ENCODE measurements around the gene CSNK2A2. TPM values are rescaled to one million over a fixed set of nuclear protein-coding genes. Genes with fewer than 3 reads are reported as not detected.

Gene CSNK2A2
- polyA plus RNA-seq, 1 experiment, result 22.5 TPM

GRCh38 chr16:58222532-58223316, 24.8 kb upstream of the CSNK2A2 start:
- Histone ChIP-seq H3K27me3 (ENCODE audit: control insufficient read depth, insufficient read depth, low read length) (peaks cover 4% of the 10 kb centered on the region; the same call in 1 of the 2 replicates), H3K36me3 (ENCODE audit: control insufficient read depth, insufficient read depth, low read length) (no peaks in the 10 kb centered on the region), H3K4me3 (ENCODE audit: low read depth, low read length) (no peak overlapping the region)
- ChIA-PET POLR2A (no interaction called here), CTCF (interaction anchor here (1.0 kb wide), 1 partner anchor 20 kb away, joined by 3 read pairs; no protein-coding TSS in a partner anchor)
- TF ChIP-seq, protein P1, sequence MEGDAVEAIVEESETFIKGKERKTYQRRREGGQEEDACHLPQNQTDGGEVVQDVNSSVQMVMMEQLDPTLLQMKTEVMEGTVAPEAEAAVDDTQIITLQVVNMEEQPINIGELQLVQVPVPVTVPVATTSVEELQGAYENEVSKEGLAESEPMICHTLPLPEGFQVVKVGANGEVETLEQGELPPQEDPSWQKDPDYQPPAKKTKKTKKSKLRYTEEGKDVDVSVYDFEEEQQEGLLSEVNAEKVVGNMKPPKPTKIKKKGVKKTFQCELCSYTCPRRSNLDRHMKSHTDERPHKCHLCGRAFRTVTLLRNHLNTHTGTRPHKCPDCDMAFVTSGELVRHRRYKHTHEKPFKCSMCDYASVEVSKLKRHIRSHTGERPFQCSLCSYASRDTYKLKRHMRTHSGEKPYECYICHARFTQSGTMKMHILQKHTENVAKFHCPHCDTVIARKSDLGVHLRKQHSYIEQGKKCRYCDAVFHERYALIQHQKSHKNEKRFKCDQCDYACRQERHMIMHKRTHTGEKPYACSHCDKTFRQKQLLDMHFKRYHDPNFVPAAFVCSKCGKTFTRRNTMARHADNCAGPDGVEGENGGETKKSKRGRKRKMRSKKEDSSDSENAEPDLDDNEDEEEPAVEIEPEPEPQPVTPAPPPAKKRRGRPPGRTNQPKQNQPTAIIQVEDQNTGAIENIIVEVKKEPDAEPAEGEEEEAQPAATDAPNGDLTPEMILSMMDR (IDR thresholded peaks at IDR 0.05; ENCODE audit: insufficient read depth, low read depth, low read length), result no peak
- no peak for DNase-seq (ENCODE audit: low read depth)

DNA sequence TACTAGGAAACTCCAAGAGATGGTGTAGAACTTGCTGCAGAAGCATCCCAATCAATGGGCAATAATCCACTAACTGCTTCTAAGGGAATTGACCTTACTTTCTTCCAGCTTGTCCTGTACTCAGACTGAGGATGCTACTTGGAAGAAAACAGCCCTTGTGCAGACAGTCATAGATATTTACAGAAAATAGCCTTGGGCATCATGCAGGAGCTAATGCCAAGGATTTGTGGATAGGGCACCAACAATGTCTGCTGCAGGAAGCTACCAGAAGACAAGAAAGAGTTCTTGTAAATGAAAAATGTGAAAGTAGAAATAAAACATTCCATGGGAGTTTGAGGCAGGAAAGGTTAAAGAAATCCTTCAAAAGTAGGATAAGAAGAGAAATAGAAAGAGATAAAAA, 21.5 kb upstream of the CSNK2A2 start:
- CTCF ChIA-PET, result interaction anchor here (0.6 kb wide), 1 partner anchor 61 kb away, joined by 3 read pairs; no protein-coding TSS in a partner anchor
- no peak for DNase-seq (ENCODE audit: low read depth)
- TF ChIP-seq, protein P1 (IDR thresholded peaks at IDR 0.05; ENCODE audit: insufficient read depth, low read depth, low read length), result no peak
- POLR2A ChIA-PET, result no interaction called here
- no peaks in the 10 kb centered on the region for H3K27me3 ChIP-seq (ENCODE audit: control insufficient read depth, insufficient read depth, low read length)
- H3K4me3 ChIP-seq (ENCODE audit: low read depth, low read length), result no peak overlapping the region
- no peaks in the 10 kb centered on the region for H3K36me3 ChIP-seq (ENCODE audit: control insufficient read depth, insufficient read depth, low read length)

- POLR2A ChIA-PET, result no interaction called here
- no peak for DNase-seq (ENCODE audit: low read depth)
- no peaks in the 10 kb centered on the region for H3K36me3 ChIP-seq (ENCODE audit: control insufficient read depth, insufficient read depth, low read length)
- CTCF ChIA-PET, result interaction anchor here (0.6 kb wide), 1 partner anchor 62 kb away, joined by 3 read pairs; no protein-coding TSS in a partner anchor
- no peak overlapping the region for H3K4me3 ChIP-seq (ENCODE audit: low read depth, low read length)
- H3K27me3 ChIP-seq (ENCODE audit: control insufficient read depth, insufficient read depth, low read length), result no peaks in the 10 kb centered on the region
- TF ChIP-seq, protein P1 (IDR thresholded peaks at IDR 0.05; ENCODE audit: insufficient read depth, low read depth, low read length), result no peak
Observed at GRCh38 chr16:58218786-58219185, 20.9 kb upstream of the CSNK2A2 start.

- DNase-seq (ENCODE audit: low read depth), result no peak
- ChIA-PET POLR2A (no interaction called here), CTCF (no interaction called here)
- Histone ChIP-seq H3K36me3 (ENCODE audit: control insufficient read depth, insufficient read depth, low read length) (no peaks in the 10 kb centered on the region), H3K4me3 (ENCODE audit: low read depth, low read length) (no peak overlapping the region), H3K27me3 (ENCODE audit: control insufficient read depth, insufficient read depth, low read length) (no peaks in the 10 kb centered on the region)
- TF ChIP-seq, protein P1 (IDR thresholded peaks at IDR 0.05; ENCODE audit: insufficient read depth, low read depth, low read length), result no peak
Observed at GRCh38 chr16:58217311-58217925, 19.5 kb upstream of the CSNK2A2 start.

DNA sequence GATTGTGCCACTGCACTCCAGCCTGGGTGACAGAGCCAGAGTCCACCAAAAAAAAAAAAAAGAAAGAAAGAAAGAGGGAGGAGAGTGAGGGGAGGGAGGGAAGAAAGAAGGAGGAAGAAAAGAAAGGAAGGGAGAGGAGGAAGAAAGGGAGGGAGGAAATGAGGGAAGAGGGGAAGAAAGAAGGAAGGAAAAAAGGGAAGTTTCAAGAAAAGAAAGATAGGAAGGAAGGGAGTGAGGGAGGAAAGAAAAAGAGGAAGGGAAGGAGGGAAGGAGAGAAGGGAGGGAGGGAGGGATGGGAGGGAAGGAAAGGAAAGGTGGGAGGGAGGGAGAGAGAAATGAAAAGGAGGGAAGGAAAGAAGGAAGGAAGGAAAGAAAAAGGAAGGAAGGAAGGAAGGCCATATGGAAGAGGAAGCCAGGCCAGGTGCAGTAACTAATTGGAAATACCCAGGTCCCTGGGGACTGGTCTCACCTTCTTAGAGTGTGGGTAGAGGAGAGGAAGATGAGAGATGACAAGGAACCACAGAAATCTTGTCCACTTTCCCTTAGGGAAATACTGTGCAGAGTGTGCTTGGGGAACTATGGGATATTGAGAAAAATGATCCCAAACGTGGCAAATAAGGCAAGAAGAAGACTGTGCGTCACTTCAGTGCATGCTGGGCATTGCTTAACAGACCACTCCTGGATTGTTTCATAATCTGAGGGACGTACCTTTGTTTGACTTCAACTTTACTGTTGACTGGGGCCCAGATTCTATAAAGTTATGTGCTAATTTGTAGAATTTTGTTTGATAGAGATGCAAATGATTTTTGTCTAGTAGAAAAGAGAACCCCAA, 15.1 kb upstream of the CSNK2A2 start:
- POLR2A ChIA-PET, result no interaction called here
- DNase-seq (ENCODE audit: low read depth), result no peak
- Histone ChIP-seq H3K27me3 (ENCODE audit: control insufficient read depth, insufficient read depth, low read length) (peaks cover 3% of the 10 kb centered on the region; the same call in 1 of the 2 replicates), H3K36me3 (ENCODE audit: control insufficient read depth, insufficient read depth, low read length) (no peaks in the 10 kb centered on the region), H3K4me3 (ENCODE audit: low read depth, low read length) (no peak overlapping the region)
- CTCF ChIA-PET, result no interaction called here
- TF ChIP-seq, protein P1 (IDR thresholded peaks at IDR 0.05; ENCODE audit: insufficient read depth, low read depth, low read length), result no peak
